Measurements from ENCODE around the gene AHNAK2. TPM values are rescaled to one million over a fixed set of nuclear protein-coding genes. Genes with fewer than 3 reads are reported as not detected.
A peak's percentile ranks its signal among the peaks of the same experiment; 100 is the strongest.

The AHNAK2 gene
- total and polyA plus RNA-seq, 8 donors, result 1.5 to 117 (median 13.5) TPM

DNA sequence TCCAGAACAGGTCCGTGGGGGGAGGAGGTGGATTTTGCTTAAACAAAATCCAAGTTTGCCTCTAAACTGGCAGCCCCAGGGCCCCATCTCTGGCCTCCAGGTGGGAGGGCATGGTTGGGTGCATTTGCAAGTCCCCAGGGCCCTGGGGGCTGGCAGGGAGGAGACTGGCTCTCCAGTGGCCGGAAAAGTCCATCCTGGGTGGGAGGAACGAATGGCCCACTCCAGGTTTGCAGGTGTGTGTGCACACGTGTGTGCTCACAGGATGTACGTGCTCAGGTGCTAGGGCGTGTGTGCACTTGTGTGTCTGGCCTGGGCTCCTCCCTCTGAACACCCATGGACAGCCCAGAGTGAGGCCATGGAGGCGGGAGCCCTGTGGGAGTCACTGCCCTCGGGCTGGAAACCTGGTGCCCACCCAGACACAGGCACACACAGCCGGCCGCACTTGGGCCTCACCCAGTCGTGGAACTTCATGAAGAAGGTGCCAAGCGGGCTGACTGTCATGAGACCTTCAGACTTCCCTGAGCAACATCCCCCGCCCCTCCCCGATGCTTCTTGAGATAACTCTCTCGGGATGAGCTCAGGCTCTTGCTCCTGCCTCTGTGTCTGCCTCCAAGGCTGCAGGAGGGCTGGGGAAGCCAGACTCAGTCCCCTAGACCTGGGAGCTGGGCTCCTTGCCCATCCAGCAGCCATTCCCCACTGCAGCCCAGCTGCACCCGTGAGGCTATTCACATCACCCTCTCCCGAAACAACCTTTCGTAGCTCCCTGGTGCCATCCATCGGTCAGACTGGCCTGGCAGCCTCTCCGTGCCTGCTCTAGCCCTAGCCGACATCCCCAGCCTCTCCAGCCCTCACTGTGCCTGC lies 9.4 kb downstream of the AHNAK2 start:
- H3K4me1 ChIP-seq, result peaks cover 60 to 81% (median 72%) of the 10 kb centered on the region in 4 donors
- TF ChIP-seq POLR2AphosphoS5 (IDR thresholded peaks at IDR 0.05), result no peak
- no peak for TF ChIP-seq POLR2A (IDR thresholded peaks at IDR 0.05)
- no peak for TF ChIP-seq EP300 (IDR thresholded peaks at IDR 0.05)
- TF ChIP-seq, protein P1, sequence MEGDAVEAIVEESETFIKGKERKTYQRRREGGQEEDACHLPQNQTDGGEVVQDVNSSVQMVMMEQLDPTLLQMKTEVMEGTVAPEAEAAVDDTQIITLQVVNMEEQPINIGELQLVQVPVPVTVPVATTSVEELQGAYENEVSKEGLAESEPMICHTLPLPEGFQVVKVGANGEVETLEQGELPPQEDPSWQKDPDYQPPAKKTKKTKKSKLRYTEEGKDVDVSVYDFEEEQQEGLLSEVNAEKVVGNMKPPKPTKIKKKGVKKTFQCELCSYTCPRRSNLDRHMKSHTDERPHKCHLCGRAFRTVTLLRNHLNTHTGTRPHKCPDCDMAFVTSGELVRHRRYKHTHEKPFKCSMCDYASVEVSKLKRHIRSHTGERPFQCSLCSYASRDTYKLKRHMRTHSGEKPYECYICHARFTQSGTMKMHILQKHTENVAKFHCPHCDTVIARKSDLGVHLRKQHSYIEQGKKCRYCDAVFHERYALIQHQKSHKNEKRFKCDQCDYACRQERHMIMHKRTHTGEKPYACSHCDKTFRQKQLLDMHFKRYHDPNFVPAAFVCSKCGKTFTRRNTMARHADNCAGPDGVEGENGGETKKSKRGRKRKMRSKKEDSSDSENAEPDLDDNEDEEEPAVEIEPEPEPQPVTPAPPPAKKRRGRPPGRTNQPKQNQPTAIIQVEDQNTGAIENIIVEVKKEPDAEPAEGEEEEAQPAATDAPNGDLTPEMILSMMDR (IDR thresholded peaks at IDR 0.05), result no peak
- intact Hi-C loops (cut with DNase I; ENCODE audit: low total_unique reads), result no loop called here
- peak in 1 of 2 donors; percentile 65 for DNase-seq
- H3K27ac ChIP-seq, result peak overlapping the region; percentile 11 to 94 (median 90)
- WGBS, 5 donors, result 49 to 64% (median 58%) methylated on average over 20 to 21 of the region's 21 CpGs
- H3K4me3 ChIP-seq, result peak overlapping the region; percentile 32 to 42 (median 37)
- peaks cover 0 to 26% (median 10%) of the 10 kb centered on the region in 3 donors for H3K27me3 ChIP-seq
- H3K9me3 ChIP-seq, result no peaks in the 10 kb centered on the region
- no peaks in the 10 kb centered on the region for H3K36me3 ChIP-seq

DNA sequence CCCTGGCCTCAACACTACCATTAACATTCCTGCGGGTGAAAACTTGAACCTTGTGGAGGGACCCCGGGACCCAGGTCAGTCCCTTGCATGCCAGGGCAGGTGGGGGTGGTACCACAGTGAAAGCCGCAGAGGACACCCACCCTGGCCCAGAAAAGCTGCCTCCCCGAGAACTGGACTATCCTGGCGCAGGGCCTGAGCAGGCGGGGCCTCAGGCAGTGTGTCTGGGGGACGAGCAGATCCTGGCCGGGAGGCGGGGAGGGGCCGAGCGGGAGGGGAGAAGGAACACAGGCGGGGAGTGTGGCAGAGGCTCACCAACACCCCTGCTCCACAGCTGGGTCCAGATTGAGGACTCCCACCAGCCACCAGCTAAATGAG lies 10.0 kb downstream of the AHNAK2 start:
- DNase-seq, result peak; percentile 45 to 92
- H3K27ac ChIP-seq, result peak overlapping the region; percentile 43 to 94 (median 90)
- H3K27me3 ChIP-seq, result peaks cover 0 to 26% (median 10%) of the 10 kb centered on the region in 3 donors
- TF ChIP-seq POLR2A (IDR thresholded peaks at IDR 0.05), result no peak
- no peak for TF ChIP-seq POLR2AphosphoS5 (IDR thresholded peaks at IDR 0.05)
- TF ChIP-seq, protein P1 (IDR thresholded peaks at IDR 0.05), result no peak
- no peak for TF ChIP-seq EP300 (IDR thresholded peaks at IDR 0.05)
- H3K4me1 ChIP-seq, result peaks cover 54 to 74% (median 66%) of the 10 kb centered on the region in 4 donors
- 1 to 12% (median 6%) methylated on average over 11 to 12 of the region's 12 CpGs for WGBS, 5 donors
- no peaks in the 10 kb centered on the region for H3K36me3 ChIP-seq
- peak overlapping the region; percentile 32 to 42 (median 37) for H3K4me3 ChIP-seq
- no peaks in the 10 kb centered on the region for H3K9me3 ChIP-seq
- intact Hi-C loops (cut with DNase I; ENCODE audit: low total_unique reads), result no loop called here

DNA sequence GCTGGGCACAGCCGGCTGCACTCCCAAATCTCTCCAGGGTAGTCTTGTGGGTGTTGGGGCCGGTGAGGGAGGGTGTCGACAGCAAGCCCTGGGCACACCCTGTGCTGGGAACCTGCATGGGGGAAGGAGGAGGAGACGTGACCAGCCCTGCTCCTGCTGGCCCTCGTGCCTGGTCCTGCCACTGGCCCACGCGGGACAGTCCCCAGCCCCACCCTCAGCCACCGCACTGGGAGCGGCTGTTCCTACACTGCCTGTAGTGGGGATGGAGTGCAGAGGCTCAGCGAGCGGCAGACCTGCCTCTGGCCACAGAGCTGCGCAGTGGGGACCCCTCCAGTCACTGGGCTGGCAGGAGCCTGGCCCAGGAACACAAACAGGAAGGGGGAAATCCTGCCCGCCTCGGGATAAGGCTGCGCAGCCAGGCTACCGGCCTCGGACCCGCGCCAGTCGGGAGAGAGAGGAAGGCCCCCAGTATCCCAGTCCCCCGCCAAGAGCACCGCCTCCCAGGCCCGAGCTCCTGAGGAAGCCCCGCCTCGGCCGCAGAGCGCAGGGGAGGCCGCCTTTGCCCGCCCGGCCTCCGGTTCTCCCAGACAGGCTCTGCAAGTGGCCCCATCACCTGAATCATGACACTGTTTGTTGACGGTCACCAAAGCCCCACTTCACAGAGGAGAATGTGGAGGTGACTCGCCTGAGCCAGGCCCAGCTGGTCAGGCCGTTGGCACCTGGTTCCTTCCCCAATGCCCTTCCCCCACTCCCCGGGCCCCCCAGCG lies 10.6 kb downstream of the AHNAK2 start:
- peaks cover 0 to 26% (median 10%) of the 10 kb centered on the region in 3 donors for H3K27me3 ChIP-seq
- peak; percentile 64 to 79 for DNase-seq
- 2 to 4% (median 2%) methylated on average over 9 to 36 of the region's 36 CpGs for WGBS, 5 donors
- H3K9me3 ChIP-seq, result no peaks in the 10 kb centered on the region
- TF ChIP-seq POLR2AphosphoS5 (IDR thresholded peaks at IDR 0.05) (peak in 1 of 3 donors; percentile 40), POLR2A (IDR thresholded peaks at IDR 0.05) (no peak), EP300 (IDR thresholded peaks at IDR 0.05) (no peak)
- TF ChIP-seq, protein P1 (IDR thresholded peaks at IDR 0.05), result no peak
- H3K4me1 ChIP-seq, result peaks cover 48 to 69% (median 60%) of the 10 kb centered on the region in 4 donors
- intact Hi-C loops (cut with DNase I; ENCODE audit: low total_unique reads), result no loop called here
- H3K27ac ChIP-seq, result peak overlapping the region; percentile 43 to 94 (median 90)
- H3K4me3 ChIP-seq, result peak overlapping the region; percentile 32 to 42 (median 37)
- H3K36me3 ChIP-seq, result no peaks in the 10 kb centered on the region

DNA sequence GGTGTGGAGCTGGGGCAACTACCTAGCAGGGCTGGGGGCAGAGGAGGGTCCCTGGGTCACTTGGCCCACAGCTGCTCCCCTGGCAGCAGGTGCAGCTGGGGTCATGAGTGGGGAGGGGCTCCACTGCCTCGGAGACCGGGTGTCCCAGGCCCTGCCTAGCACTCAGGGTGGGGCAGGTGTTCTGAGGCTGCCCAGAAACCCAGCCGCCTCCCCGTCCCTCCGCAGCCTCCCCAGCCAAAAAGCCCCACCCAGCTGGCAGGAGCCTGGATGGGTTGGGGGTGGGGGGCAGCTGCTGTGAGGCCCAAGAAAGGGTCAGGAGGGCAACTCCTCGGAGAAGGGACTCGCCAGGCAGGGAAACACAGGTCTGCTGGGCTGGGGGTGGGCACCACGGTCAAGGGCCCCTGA lies 11.2 kb downstream of the AHNAK2 start:
- peak in 1 of 2 donors; percentile 41 for DNase-seq
- intact Hi-C loops (cut with DNase I; ENCODE audit: low total_unique reads), result no loop called here
- H3K9me3 ChIP-seq, result no peaks in the 10 kb centered on the region
- peak in 1 of 4 donors; percentile 18 for TF ChIP-seq POLR2A (IDR thresholded peaks at IDR 0.05)
- TF ChIP-seq, protein P1 (IDR thresholded peaks at IDR 0.05), result no peak
- no peak for TF ChIP-seq POLR2AphosphoS5 (IDR thresholded peaks at IDR 0.05)
- TF ChIP-seq EP300 (IDR thresholded peaks at IDR 0.05), result no peak
- WGBS, 5 donors, result 13 to 26% (median 18%) methylated on average over 8 of the region's 8 CpGs
- H3K4me3 ChIP-seq, result peak overlapping the region; percentile 32 to 42 (median 37)
- peak overlapping the region; percentile 43 to 94 (median 90) for H3K27ac ChIP-seq
- H3K27me3 ChIP-seq, result peaks cover 0 to 26% (median 10%) of the 10 kb centered on the region in 3 donors
- peaks cover 42 to 63% (median 55%) of the 10 kb centered on the region in 4 donors for H3K4me1 ChIP-seq
- no peaks in the 10 kb centered on the region for H3K36me3 ChIP-seq
